ENCODE measurements around the gene UROC1. TPM values are rescaled to one million over a fixed set of nuclear protein-coding genes. Genes with fewer than 3 reads are reported as not detected.

The UROC1 gene
- total RNA-seq, 1 experiment from 2014 or later, result not detected

GRCh38 chr3:126435456-126436315 is 81.9 kb downstream of the UROC1 start:
- CTCF ChIA-PET, result no interaction called here
- no peak overlapping the region for H3K27ac ChIP-seq (ENCODE audit: low read depth, low read length, poor library complexity, severe bottlenecking)
- peaks cover 39% of the 10 kb centered on the region for H3K36me3 ChIP-seq (ENCODE audit: insufficient read depth, low read length, poor library complexity, severe bottlenecking)
- H3K9me3 ChIP-seq (ENCODE audit: low read depth, low read length, poor library complexity, severe bottlenecking), result no peaks in the 10 kb centered on the region
- TF ChIP-seq EZH2 (IDR thresholded peaks at IDR 0.05; ENCODE audit: borderline replicate concordance, low read depth, low read length, poor library complexity, severe bottlenecking) (no peak), CTCF (conservative IDR thresholded peaks at IDR 0.05; ENCODE audit: low read depth, low read length) (no peak)
- H3K4me3 ChIP-seq (ENCODE audit: low read depth, low read length, poor library complexity, severe bottlenecking), result no peak overlapping the region
- POLR2A ChIA-PET (ENCODE audit: low non-redundant PET), result no interaction called here
- H3K27me3 ChIP-seq (replicated peaks; ENCODE audit: insufficient read depth, low read depth, low read length, poor library complexity), result no peaks in the 10 kb centered on the region
- DNase-seq (ENCODE audit: low spot score), result no peak
- BruUV-seq (replicated peaks), result no TSS peak
- intact Hi-C loops (cut with micrococcal nuclease; ENCODE audit: unreplicated experiment), result no loop called here
- H3K4me1 ChIP-seq (ENCODE audit: insufficient read depth, low read length, poor library complexity, severe bottlenecking), result peaks cover 11% of the 10 kb centered on the region

- ChIA-PET CTCF (no interaction called here), POLR2A (ENCODE audit: low non-redundant PET) (no interaction called here)
- Histone ChIP-seq H3K27ac (ENCODE audit: low read depth, low read length, poor library complexity, severe bottlenecking) (no peak overlapping the region), H3K36me3 (ENCODE audit: insufficient read depth, low read length, poor library complexity, severe bottlenecking) (peaks cover 36% of the 10 kb centered on the region), H3K9me3 (ENCODE audit: low read depth, low read length, poor library complexity, severe bottlenecking) (no peaks in the 10 kb centered on the region), H3K4me3 (ENCODE audit: low read depth, low read length, poor library complexity, severe bottlenecking) (no peak overlapping the region), H3K27me3 (replicated peaks; ENCODE audit: insufficient read depth, low read depth, low read length, poor library complexity) (no peaks in the 10 kb centered on the region), H3K4me1 (ENCODE audit: insufficient read depth, low read length, poor library complexity, severe bottlenecking) (peaks cover 11% of the 10 kb centered on the region)
- no peak for TF ChIP-seq EZH2 (IDR thresholded peaks at IDR 0.05; ENCODE audit: borderline replicate concordance, low read depth, low read length, poor library complexity, severe bottlenecking)
- TF ChIP-seq CTCF (conservative IDR thresholded peaks at IDR 0.05; ENCODE audit: low read depth, low read length), result no peak
- no peak for DNase-seq (ENCODE audit: low spot score)
- BruUV-seq (replicated peaks), result no TSS peak
- intact Hi-C loops (cut with micrococcal nuclease; ENCODE audit: unreplicated experiment), result no loop called here
These were observed 82.6 kb downstream of the UROC1 start for GRCh38 chr3:126434931-126435411.

GRCh38 chr3:126434264-126434590 is 83.3 kb downstream of the UROC1 start:
- peaks cover 31% of the 10 kb centered on the region for H3K36me3 ChIP-seq (ENCODE audit: insufficient read depth, low read length, poor library complexity, severe bottlenecking)

More at GRCh38 chr3:126434264-126434590, 83.3 kb downstream of the UROC1 start:
- no peak for DNase-seq (ENCODE audit: low spot score)
- intact Hi-C loops (cut with micrococcal nuclease; ENCODE audit: unreplicated experiment), result no loop called here
- Histone ChIP-seq H3K27ac (ENCODE audit: low read depth, low read length, poor library complexity, severe bottlenecking) (peak overlapping the region; percentile 30), H3K4me3 (ENCODE audit: low read depth, low read length, poor library complexity, severe bottlenecking) (no peak overlapping the region), H3K27me3 (replicated peaks; ENCODE audit: insufficient read depth, low read depth, low read length, poor library complexity) (no peaks in the 10 kb centered on the region), H3K9me3 (ENCODE audit: low read depth, low read length, poor library complexity, severe bottlenecking) (no peaks in the 10 kb centered on the region), H3K4me1 (ENCODE audit: insufficient read depth, low read length, poor library complexity, severe bottlenecking) (peaks cover 11% of the 10 kb centered on the region)
- TF ChIP-seq CTCF (conservative IDR thresholded peaks at IDR 0.05; ENCODE audit: low read depth, low read length), result no peak
- TF ChIP-seq EZH2 (IDR thresholded peaks at IDR 0.05; ENCODE audit: borderline replicate concordance, low read depth, low read length, poor library complexity, severe bottlenecking), result no peak
- ChIA-PET CTCF (no interaction called here), POLR2A (ENCODE audit: low non-redundant PET) (no interaction called here)
- no TSS peak for BruUV-seq (replicated peaks)
